Colonic mucosa (tissue), 4 donors: ENCODE results near the gene STYXL1. TPM values are rescaled to one million over a fixed set of nuclear protein-coding genes. Genes with fewer than 3 reads are reported as not detected.

Source experiments
- DNase-seq: peaks from one replicate; pipeline ENCODE4 v3.0.0-alpha.2; 2020
- H3K27ac ChIP-seq: fragments of 200-600 bp; one replicate; pipeline ENCODE4 v1.8.0; 2021
- H3K27me3 ChIP-seq: fragments of 200-600 bp; one replicate; pipeline ENCODE4 v1.8.0; 2021
- H3K36me3 ChIP-seq: fragments of 200-600 bp; one replicate; pipeline ENCODE4 v1.8.0; 2021
- H3K4me1 ChIP-seq: fragments of 200-600 bp; one replicate; pipeline ENCODE4 v1.8.0; 2021; ENCODE audit warnings: mild to moderate bottlenecking
- H3K4me3 ChIP-seq: fragments of 200-600 bp; one replicate; pipeline ENCODE4 v1.8.0; 2021
- H3K9ac ChIP-seq, 2 donors: one replicate each; pipeline ENCODE4 v1.7.0; 2013; ENCODE audit warnings: control low read depth in 2 of 2, low read depth in 2 of 2, low read length in 2 of 2
- H3K9me3 ChIP-seq: fragments of 200-600 bp; one replicate; pipeline ENCODE4 v1.8.0; 2021
- intact Hi-C: fragments of 100-400 bp; cut with DNase I; formaldehyde crosslinking; loops from one replicate; pipeline ENCODE4 v1.14.1; 2022
- total RNA-seq, 2 donors: library from RNA; stranded (reverse); fragmentation: NEBNext Ultra II Directional in 1 of 2; extraction: Animal tissue kit (Norgen Biotek cat#: 25700) in 1 of 2; gene quantifications; one replicate each; pipeline ENCODE4 v1.2.1, GENCODE V29; 2021
- TF ChIP-seq, protein P1 (sequence below): fragments of 200-600 bp; IDR thresholded peaks from one replicate; pipeline ENCODE4 v1.8.0; 2022; ENCODE audit warnings: antibody characterized with exemption, mild to moderate bottlenecking
- donor health status: healthy.
- donor health status: DM: no; HTN: no; CAD: no.
- donor health status: DM: no; HTN: no; CAD: no.

Gene STYXL1
- total RNA-seq, 2 donors from 2014 or later, result 32.4 to 36.7 TPM

DNA sequence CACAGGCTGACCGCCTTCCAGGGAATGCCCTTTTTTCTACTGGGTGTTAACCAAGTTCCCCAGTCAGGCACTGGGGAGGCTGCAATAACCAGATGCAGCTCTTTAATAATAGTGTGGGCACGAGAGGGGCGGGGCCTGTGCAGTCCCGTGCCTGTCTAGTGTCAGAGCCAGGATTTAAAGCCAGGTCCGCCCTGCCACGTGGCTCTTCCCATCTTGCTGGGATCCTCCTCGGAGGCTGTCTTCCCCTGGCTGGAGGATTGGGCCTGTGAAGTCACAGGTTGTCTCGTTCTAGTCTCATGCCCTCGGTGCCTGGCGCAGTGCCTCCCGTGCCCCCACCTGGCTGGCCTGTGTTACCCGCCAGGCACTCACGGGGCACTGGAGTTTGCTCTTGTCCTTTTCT lies 78.6 kb downstream of the STYXL1 start:
- no peaks in the 10 kb centered on the region for H3K36me3 ChIP-seq

DNA sequence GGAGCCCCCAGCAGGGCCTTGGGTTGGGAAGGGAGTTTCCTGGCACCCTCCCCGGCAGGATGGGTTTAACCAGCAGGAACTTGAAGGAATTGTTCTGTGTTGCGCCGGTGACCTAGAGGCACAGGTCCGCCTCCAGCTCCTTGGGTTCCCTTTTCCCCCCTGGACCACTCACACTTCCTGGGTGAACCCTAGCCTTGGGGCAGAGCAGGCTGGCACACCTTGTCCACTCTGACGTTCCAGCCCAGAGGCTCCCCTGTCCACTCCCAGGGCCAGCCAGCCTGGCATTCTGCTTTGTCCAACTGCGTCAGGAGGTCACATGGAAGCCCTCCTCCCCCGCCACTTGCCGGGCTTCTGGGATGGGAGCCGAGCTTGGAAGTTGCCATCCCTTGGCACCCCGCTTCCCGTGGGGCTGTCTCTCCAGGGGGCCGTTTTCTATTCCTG lies 79.2 kb downstream of the STYXL1 start:
- Histone ChIP-seq H3K27ac (peak overlapping the region; percentile 9), H3K4me1 (no peaks in the 10 kb centered on the region), H3K9me3 (no peaks in the 10 kb centered on the region), H3K36me3 (no peaks in the 10 kb centered on the region), H3K27me3 (no peaks in the 10 kb centered on the region), H3K9ac (peak overlapping the region in 1 of 2 donors; percentile 24), H3K4me3 (no peak overlapping the region)
- intact Hi-C loops, result no loop called here
- peak; percentile 18 for DNase-seq
- TF ChIP-seq, protein P1, sequence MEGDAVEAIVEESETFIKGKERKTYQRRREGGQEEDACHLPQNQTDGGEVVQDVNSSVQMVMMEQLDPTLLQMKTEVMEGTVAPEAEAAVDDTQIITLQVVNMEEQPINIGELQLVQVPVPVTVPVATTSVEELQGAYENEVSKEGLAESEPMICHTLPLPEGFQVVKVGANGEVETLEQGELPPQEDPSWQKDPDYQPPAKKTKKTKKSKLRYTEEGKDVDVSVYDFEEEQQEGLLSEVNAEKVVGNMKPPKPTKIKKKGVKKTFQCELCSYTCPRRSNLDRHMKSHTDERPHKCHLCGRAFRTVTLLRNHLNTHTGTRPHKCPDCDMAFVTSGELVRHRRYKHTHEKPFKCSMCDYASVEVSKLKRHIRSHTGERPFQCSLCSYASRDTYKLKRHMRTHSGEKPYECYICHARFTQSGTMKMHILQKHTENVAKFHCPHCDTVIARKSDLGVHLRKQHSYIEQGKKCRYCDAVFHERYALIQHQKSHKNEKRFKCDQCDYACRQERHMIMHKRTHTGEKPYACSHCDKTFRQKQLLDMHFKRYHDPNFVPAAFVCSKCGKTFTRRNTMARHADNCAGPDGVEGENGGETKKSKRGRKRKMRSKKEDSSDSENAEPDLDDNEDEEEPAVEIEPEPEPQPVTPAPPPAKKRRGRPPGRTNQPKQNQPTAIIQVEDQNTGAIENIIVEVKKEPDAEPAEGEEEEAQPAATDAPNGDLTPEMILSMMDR, result no peak

More for the DNA sequence above, 78.6 kb downstream of the STYXL1 start:
- no peak overlapping the region for H3K9ac ChIP-seq
- no peaks in the 10 kb centered on the region for H3K4me1 ChIP-seq
- intact Hi-C loops, result no loop called here
- H3K4me3 ChIP-seq, result no peak overlapping the region
- no peak overlapping the region for H3K27ac ChIP-seq
- TF ChIP-seq, protein P1, result no peak
- peak; percentile 27 for DNase-seq
- no peaks in the 10 kb centered on the region for H3K9me3 ChIP-seq
- H3K27me3 ChIP-seq, result no peaks in the 10 kb centered on the region

DNA sequence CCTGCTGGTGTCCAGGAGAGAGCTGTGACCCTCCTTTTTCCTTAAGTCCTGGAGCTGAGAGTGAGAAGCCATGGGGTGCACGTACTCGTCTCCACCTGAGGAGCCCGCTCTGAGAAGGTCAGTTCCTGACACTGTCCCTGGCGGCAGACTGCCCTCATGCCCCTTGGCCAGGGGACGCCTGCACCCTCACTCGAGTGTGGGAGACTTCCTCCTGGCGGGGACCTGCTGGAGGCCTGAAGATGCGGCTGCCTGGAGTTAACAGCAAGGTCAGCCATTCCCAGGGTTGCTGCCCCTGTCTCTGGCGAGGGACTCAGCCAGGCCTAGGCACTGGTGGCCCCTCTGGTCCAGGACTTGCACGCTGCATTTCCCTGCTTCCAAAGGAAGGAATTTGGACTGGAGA lies 79.8 kb downstream of the STYXL1 start:
- H3K36me3 ChIP-seq, result no peaks in the 10 kb centered on the region
- no peaks in the 10 kb centered on the region for H3K9me3 ChIP-seq
- DNase-seq, result peak; percentile 18
- no peaks in the 10 kb centered on the region for H3K4me1 ChIP-seq
- intact Hi-C loops, result no loop called here
- H3K4me3 ChIP-seq, result no peak overlapping the region
- H3K27me3 ChIP-seq, result no peaks in the 10 kb centered on the region
- TF ChIP-seq, protein P1, result no peak
- H3K9ac ChIP-seq, result no peak overlapping the region
- peak overlapping the region; percentile 9 for H3K27ac ChIP-seq

DNA sequence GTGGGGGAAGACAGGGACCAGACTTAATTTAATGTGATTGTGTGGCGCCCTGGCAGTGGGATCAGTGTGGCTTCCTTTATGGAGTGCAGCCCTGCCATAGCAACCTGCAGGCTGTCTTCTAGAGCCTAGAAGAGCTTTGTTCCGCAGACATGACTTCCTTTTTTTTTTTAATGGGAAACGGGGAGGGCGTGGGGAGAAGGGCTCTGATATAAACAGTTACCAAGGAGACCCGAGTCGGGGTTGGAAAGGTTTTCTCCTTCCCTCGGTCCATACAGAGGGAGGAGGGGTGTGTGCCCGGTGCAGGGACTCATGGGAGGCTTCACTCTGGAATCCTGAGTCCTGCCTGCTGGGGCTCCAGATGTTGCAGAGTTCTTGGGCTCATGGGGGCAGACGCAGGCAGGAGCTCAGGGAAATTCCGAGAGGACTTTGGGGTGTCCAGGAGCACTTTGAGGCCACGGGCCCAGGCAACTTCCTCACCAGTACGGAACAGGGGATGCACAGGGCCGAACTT lies 80.3 kb downstream of the STYXL1 start:
- peak; percentile 47 for DNase-seq
- Histone ChIP-seq H3K27ac (peak overlapping the region; percentile 62), H3K9ac (no peak overlapping the region), H3K4me1 (no peaks in the 10 kb centered on the region), H3K4me3 (no peak overlapping the region), H3K27me3 (no peaks in the 10 kb centered on the region), H3K9me3 (no peaks in the 10 kb centered on the region), H3K36me3 (no peaks in the 10 kb centered on the region)
- TF ChIP-seq, protein P1, result no peak
- intact Hi-C loops, result no loop called here

DNA sequence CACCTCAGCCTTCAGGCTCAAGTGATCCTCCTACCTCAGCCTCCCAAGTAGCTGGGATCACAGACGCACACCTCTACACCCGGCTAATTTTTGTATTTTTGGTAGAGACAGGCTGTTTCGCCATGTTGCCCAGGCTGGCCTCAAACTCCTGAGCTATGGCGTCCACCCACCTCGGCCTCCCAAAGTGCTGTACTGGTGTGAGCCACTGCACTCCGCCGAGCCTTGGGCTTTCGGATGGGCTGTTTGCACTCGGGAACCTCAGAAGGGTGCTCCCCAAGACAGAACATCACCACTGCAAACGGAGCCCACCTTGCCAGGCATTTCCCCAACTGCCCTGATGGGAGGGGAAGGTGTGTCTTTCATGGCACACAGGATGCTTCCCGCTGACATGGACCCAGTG lies 80.7 kb downstream of the STYXL1 start:
- TF ChIP-seq, protein P1, result no peak
- peak; percentile 17 for DNase-seq
- Histone ChIP-seq H3K4me3 (no peak overlapping the region), H3K4me1 (no peaks in the 10 kb centered on the region), H3K36me3 (no peaks in the 10 kb centered on the region), H3K9me3 (no peaks in the 10 kb centered on the region), H3K9ac (no peak overlapping the region), H3K27me3 (no peaks in the 10 kb centered on the region), H3K27ac (peak overlapping the region; percentile 62)
- intact Hi-C loops, result no loop called here
